NCI-H2196 treated with DMSO at 0.1 percent for 48 hours (cell line): ENCODE results near the gene POU2F2.
"Not testable (repeated sequence)": the region's sequence is repeated elsewhere in the genome, so short reads cannot be mapped to it uniquely, and the experiment has no call there.

ENCODE experiments used
- DNase-seq: peaks from one replicate; lab custom pipeline; 2025; ENCODE audit not compliant: unreplicated experiment; lab: John Stamatoyannopoulos, UW

POU2F2 gene

DNA sequence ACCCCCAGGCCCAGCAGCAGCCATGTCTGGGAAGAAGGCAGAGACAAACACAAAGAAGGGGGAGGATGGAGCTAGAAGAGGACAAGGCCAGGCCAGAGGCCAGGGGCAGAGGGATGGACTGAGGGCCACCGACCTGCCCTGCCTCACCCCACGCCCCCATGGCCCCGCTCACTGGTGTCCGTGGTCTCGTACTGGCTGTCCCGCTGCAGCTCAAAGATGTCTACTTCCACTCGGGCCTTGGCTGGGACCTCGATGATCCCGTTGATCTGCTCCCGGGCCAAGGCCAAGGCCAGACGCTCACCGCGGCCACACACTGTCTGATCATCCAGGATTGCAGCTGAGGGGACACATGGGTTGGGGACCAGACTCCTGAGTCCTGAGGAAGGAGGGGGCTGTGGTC, 67.2 kb downstream of the POU2F2 start:
- no peak for DNase-seq

DNA sequence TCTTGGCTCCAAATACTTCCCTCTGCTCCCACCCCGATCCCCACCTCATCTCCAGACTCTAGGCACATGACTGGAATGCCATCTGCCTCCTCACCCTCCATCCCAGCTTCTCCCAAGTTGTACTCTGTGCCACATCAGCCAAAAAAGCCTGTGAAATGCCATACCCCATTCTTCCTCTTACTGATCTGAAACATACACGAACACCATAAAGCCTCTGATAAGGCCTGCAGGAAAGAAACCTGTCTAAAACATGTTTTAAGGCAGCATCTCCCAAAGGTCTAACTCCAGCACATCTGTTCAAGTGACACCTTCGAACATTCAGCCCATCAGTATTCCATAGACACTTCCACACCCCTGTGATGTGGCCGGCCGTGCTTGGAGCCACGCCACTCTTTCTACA, 67.8 kb downstream of the POU2F2 start:
- no peak for DNase-seq

DNA sequence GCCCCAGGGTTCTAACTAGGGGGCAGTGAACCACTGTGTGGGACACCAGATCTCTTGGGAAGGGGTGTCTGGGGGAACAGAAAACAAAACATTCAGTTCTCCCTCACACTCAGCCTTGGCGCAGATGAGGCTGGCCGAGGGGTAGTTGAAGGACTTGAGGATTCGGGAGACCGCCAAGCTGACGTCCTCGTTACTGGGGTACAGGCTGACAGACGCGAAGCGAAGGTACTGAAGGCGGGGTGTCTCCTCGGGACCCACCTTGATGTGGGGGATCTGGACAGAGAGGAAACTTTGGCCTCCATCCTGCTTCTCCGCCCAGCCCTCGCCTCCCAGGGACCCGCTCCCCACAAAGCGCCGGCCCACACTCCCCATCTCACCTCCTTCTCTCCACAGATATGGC, 69.9 kb downstream of the POU2F2 start:
- no peak for DNase-seq

DNA sequence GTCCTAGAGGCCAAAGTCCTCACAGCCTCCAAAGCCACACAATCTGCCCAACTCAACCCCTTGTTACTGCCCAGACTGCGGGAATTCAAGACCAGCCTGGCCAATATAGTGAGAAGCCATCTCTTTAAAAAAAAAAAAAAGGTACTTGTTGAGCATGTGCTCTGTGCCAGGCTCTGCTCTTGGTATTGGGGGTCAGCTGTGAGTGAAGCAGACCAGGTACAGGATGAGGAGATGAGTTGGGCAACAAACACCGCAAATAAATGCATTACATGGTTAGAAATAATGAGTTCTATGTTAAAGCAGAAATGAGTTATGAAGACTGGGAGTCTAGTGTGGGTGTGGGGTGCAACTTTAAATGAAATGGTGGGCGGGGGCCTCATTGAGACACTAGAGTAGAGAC, 72.1 kb downstream of the POU2F2 start:
- DNase-seq = no peak

DNA sequence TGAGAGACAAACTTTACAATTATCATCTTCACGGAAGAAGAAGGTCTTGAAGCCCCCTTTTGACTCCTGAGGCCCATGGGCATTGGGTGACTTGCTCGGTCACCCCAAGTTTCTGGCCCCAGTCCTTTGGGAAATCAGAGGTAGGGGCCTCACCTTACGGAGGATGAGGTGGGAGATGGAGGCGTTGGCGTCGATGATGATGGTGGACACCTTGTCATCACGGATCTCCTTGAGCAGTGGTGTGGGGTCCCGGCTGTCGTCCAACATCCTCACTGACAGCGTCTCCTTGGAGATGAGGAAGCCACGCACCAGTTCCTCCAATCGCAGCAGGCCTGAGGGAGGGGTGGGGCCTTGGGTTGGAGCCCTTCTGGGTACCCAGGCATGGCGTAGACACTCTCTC, 73.0 kb downstream of the POU2F2 start:
- DNase-seq = no peak

DNA sequence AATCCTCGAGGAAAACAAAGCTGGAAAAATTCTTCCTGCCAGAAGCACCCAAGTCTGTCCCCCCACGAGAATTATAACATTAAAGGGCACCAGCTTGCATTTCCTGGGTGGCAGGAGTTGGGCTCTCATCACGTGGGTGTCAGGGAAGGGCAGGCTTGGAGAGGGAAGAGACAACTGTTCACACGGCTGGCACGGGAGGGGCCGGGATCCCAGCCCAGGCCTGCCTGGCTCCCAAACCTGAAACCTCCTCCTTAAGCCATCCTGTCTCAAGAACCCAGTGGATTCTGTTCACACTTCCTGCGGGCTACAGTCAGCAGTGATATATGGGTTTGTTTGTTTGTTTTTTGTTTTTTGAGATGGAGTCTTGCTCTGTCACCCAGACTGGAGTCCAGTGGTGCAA, 74.4 kb downstream of the POU2F2 start:
- no peak for DNase-seq

DNA sequence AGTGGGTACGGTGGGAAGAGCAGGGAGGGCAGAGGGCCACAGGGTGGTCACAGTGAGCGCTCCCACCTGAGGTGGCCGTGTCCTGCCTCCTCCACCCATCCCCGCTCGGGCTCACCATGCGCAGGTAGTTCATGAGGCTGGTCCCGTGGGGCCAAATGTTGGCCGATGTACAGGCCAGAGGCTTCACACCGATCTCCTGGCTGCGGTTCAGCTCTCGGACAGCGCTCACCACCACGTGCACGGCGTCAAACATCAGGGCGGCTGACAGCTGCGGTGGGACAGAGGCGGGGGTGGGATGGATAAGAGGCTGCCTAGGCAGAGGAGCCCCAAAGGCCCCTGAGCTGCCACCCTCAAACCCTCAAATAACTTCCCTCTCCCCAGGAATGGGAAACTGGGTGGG, 78.0 kb downstream of the POU2F2 start:
- DNase-seq = no peak

DNA sequence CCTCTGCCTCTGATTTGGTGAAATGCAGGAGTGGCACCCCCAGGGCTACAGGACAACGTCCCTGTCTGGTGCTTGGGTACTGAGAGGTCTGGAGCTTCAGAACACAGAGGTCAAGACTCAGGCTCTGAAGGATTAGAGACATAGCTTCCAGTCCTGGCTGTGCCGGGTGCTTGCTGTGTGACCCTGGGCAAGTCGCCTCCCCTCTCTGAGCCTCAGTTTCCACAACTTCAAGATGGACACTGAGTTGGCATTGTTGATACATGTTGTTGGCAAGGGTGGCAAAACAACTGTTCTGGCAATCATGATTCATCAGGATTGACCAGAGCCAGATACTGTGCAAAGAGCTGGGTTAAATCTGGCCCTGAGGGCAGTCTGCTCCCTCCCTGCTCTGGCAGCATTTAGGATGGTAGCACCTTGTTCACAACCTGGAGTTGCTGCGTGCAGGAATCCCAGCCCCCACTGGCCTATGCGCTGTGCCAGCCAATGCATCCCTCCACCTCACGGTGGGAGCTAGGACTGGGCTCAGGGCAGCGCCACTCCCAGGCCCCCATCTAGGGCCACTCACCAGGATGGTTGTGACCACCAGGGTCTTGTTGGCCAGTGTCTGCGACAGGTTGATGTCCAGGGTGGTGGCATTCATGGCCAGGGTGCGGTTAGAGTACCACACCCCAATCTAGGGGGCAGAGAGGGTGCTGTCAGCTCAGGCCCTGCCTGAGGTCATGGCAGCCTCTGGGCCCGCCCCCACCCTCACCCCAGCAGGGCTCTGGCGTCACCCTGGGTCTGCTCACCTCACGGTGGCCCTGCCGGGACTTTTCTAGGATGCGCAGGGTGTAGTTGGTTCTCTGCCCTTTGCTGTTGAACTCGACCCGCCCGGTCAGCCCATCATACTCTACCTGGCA, 79.0 kb downstream of the POU2F2 start:
- DNase-seq = no peak

DNA sequence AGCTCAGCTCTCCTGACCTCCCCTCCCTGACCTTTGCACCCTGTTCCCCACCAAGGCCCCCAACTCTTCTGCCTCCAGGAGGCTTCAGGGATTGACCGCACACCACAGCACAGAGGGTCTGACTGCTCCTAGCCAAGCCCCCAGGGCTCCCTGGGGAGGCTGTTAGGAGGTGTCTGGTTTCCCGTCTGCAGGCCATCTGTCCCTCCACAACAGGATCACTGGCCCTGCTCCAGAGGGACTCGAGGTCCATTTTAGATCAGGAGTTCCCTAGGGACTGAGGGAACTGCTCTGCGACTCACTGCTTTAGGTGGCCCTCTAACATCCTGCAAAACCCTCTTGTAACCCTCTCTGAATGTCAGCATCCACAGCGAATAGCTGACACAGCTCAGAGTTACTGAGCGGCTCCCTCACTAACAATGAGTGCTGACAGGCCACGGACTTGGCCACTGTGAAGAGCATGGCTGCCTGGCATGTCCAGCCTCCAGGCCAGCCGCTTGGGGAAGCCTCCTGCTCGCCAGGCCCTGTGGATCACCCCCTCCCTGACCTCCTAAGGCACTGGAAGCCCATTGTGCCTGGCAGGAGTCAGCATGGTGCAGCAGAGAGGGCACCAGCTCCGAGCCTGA, 79.9 kb downstream of the POU2F2 start:
- DNase-seq = no peak

DNA sequence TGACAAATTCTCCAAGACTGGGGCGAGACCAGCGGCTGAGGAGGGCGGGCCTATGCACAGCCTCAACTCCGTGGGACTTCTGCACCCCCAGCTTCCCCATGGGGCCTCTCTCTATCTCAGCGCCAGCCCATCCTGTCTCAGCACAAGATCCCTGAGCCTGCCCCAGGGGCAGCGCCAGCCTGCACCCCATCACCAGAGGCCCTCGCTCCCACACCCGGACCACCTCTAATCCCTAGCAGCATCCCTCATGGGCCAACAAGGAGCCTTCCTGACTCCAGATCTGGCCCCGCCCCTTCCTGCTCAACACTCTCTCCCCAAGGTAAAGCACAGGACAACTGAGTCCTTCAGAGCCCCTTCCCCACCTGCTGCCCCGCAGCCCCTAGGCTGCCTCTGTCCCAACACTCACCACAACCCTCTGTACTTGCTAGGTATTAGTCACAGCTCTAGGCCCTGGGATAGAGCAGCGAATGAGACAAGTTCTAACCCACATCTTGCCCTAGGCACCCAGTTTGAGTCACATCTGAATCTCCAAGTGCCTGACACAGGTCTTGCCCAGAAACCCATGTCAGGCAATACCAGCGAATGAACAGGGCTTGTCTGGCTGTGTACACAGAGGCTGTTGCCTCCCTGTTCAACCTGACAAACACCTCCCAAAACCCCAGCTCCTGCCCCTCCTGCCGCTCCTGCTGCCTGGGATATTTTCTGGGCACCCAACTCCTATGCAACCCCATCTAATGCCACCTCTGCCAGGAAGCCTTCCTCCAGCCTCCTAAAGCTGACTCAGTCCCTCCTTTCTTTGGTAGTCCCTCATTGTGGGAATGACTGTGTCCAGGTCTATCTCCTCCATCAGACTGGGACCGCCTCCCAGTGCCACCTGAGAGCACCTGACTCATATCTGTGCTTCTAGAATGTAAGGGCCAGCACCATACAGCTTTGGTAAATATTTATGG, 80.8 kb downstream of the POU2F2 start:
- no peak for DNase-seq

DNA sequence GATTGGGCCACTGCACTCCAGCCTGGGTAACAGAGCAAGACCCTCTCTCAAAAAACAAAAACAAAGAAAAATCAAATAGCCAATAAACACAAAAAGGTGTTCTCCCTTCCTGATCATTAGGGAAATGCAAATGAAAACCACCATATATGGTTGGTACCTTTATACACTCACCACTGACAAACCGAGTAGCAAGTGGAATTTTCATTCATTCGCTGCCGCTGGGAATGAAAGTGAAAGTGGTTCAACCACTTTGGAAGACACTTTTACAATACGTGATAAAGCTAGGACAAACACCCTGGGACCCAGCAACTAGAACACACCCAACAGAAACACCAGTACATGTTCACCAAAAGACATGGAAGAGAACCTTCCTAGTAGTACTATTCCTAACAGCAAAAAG, 83.3 kb downstream of the POU2F2 start:
- no peak for DNase-seq

DNA sequence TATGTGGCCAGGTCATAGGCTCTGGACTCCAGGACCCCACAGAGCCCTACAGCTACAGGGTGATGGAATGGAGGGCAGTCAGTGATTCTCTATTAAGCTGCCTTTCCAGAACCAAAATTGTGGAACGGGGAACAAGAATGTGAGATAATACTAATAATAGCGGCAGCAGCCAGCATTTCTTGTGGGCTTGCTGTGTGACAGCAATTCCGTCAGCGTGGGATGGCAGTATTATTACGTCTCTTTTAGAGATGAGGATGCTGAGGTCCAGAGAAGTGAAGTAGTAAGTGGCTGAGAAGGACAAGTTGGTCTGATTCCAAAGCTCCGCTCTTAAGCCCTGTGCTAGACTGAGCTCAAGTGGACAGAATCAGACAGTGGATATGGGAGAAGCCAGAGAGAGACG, 86.7 kb downstream of the POU2F2 start:
- DNase-seq = no peak

DNA sequence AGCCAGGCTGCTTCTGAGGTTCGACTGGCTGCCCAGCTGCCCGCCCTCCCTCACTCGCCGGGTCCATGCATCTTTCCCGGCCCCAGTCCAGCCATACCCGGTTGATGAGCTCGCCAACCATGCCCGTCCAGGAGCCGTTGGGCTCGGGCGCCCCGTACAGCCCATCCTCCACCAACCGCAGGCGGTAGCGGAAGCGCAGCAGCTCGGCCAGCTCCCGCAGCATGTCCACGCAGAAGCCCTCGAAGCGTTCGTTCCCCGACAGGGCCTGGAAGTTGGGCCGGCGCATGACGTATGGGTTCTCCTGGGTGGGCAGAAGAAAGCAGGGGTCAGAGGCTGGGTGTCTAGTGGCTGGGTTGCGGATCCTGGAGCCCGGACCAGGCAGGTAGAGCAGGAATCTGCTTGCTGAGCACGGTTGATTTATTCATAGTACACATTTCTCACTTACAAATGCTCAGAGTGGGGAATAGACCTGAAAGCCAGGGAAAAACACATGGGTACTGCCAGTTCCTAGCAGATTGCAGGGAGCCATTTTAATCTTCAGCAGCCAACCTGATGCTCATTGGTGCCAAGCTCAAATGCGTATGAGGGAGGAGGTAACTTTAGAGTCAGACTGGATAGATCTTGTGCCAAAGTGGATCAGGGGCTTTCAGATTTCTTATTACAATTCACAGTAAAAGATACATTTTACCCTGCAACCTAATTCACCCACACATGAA, 89.6 kb downstream of the POU2F2 start:
- no peak for DNase-seq

DNA sequence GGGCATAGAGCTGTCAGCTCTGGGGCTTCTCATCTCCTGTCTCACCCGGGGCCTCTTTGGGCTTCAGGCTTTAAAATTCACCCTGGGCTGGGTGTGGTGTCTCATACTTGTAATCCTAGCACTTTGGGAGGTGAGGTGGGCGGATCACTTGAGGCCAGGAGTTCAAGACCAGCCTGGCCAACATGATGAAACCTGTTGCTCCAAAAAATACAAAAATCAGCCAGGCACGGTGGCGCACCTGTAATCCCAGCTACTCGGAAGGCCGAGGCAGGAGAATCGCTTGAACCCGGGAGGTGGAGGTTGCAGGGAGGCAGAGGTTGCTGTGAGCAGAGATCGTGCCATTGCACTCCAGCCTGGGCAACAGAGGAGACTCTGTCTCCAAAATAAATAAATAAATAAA, 91.8 kb downstream of the POU2F2 start:
- DNase-seq = not testable (repeated sequence)

DNA sequence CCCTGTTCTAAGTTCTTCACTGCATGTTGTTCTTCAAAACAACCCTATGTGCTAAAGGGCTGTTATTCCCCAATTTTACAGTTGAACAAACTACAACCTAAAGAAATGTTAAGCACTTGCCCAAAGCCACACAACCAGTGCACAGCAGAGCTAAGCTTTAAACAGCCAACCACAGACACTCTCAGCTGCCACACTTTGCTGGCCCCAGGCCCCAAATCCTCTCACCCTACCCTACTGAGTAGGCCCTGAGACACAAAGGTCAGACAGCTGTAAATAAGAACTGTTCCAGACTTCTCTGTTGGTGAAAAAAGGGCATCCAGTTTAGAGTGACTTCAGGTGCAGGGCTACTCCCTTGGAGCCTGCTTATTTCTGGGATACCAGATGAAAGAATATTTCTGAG, 92.2 kb downstream of the POU2F2 start:
- no peak for DNase-seq

DNA sequence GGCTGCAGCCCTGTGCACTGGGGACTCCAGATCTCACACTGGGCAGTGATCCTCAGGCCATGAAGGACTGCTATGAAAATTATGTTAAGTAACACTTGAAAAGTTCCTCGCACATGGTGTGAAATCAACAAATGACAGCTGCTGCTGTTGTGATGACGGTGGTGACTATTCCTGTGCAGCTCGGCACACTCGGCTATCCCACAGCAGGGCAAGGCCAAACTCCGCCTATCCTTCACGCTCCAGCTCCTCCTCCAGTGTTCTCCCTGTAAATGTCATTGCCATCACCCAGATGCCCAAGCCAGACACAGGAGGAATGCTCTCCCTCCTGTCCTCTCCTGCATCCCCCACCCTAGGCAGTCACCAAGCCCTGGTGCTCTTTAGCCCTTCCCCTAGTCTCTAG, 93.6 kb downstream of the POU2F2 start:
- no peak for DNase-seq

DNA sequence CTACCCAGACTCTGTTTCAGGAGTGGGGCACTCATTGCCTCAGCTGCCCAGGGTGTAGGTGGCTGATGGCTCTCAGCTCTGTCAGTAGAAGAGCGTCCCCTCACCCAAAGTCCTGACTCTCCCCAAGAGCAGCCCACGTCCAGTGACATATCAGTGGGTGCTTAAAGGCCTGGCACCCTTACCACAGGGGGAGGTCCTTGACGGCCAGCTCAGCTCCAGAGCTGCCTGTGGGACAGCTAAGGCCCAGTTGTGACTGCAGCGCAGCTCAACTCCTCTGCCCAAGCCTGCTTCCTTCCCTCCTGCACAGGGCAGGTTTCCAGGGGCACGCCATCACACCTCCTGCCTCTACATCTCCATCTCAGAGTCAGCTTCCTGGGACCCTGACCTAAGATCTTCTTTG, 94.6 kb downstream of the POU2F2 start:
- no peak for DNase-seq
